ENCODE results near the gene CCDC74A. TPM values are rescaled to one million over a fixed set of nuclear protein-coding genes. Genes with fewer than 3 reads are reported as not detected.
"Not testable (repeated sequence)": the region's sequence is repeated elsewhere in the genome, so short reads cannot be mapped to it uniquely, and the experiment has no call there.

The CCDC74A gene
- total and polyA plus RNA-seq, 5 donors from 2014 or later: 0.29 to 0.49 (median 0.31) TPM; not detected in 2

GRCh38 chr2:131492418-131493198, 35.1 kb upstream of the CCDC74A start:
- Histone ChIP-seq H3K4me3 (ENCODE audit: low read depth, low read length) (peak overlapping the region; percentile 83), H3K27me3 (ENCODE audit: control insufficient read depth, insufficient read depth, low read length) (no peaks in the 10 kb centered on the region), H3K36me3 (ENCODE audit: control insufficient read depth, insufficient read depth, low read length) (no peaks in the 10 kb centered on the region), H3K9me3 (ENCODE audit: control insufficient read depth in 2 of 2, low read length in 2 of 2) (no peaks in the 10 kb centered on the region), H3K4me1 (ENCODE audit: control insufficient read depth, insufficient read depth, low read length, poor library complexity, severe bottlenecking) (peaks cover 28% of the 10 kb centered on the region), H3K27ac (ENCODE audit: insufficient read depth, low read length, poor library complexity, severe bottlenecking) (peak overlapping the region; percentile 96)
- H3K9me3 Mint-ChIP-seq: no peaks in the 10 kb centered on the region
- H3K27me3 Mint-ChIP-seq: peaks cover 7% of the 10 kb centered on the region
- peaks cover 0 to 54% (median 23%) of the 10 kb centered on the region in 4 donors for H3K4me1 Mint-ChIP-seq
- H3K36me3 Mint-ChIP-seq: peaks cover 5% of the 10 kb centered on the region
- peak overlapping the region; percentile 96 to 100 (median 97) for H3K4me3 Mint-ChIP-seq
- peak overlapping the region; percentile 97 to 99 (median 98) for H3K27ac Mint-ChIP-seq
- DNase-seq: peak; percentile 87 to 96 (median 94)
- peak; percentile 78 to 80 for ATAC-seq (ENCODE audit: low read depth in 2 of 2)

- peak; percentile 10 to 15 for ATAC-seq (ENCODE audit: low read depth in 2 of 2)
- Mint-ChIP-seq H3K9me3 (no peaks in the 10 kb centered on the region), H3K4me3 (peak overlapping the region; percentile 96 to 100 (median 97))
Measured at GRCh38 chr2:131493199-131493968, 34.3 kb upstream of the CCDC74A start.

GRCh38 chr2:131495506-131495905, 32.2 kb upstream of the CCDC74A start:
- peak overlapping the region; percentile 1 to 68 (median 56) for H3K27ac Mint-ChIP-seq
- peak overlapping the region; percentile 57 to 100 (median 77) for H3K4me3 Mint-ChIP-seq
- not testable (repeated sequence) for H3K27me3 ChIP-seq (ENCODE audit: control insufficient read depth, insufficient read depth, low read length); DNase-seq; H3K27me3 Mint-ChIP-seq; H3K27ac ChIP-seq (ENCODE audit: insufficient read depth, low read length, poor library complexity, severe bottlenecking); H3K4me3 ChIP-seq (ENCODE audit: low read depth, low read length); H3K36me3 Mint-ChIP-seq; ATAC-seq (ENCODE audit: low read depth in 2 of 2); H3K9me3 ChIP-seq (ENCODE audit: control insufficient read depth in 2 of 2, low read length in 2 of 2); H3K9me3 Mint-ChIP-seq
- Histone ChIP-seq H3K4me1 (ENCODE audit: control insufficient read depth, insufficient read depth, low read length, poor library complexity, severe bottlenecking) (peaks cover 22% of the 10 kb centered on the region), H3K36me3 (ENCODE audit: control insufficient read depth, insufficient read depth, low read length) (peaks cover 18% of the 10 kb centered on the region)
- H3K4me1 Mint-ChIP-seq: peaks cover 0 to 45% (median 16%) of the 10 kb centered on the region in 4 donors

More at GRCh38 chr2:131493199-131493968, 34.3 kb upstream of the CCDC74A start:
- peak overlapping the region; percentile 83 for H3K4me3 ChIP-seq (ENCODE audit: low read depth, low read length)
- H3K9me3 ChIP-seq (ENCODE audit: control insufficient read depth in 2 of 2, low read length in 2 of 2): no peaks in the 10 kb centered on the region
- H3K27ac Mint-ChIP-seq: peak overlapping the region; percentile 97 to 99 (median 98)
- H3K27me3 Mint-ChIP-seq: peaks cover 7% of the 10 kb centered on the region
- no peaks in the 10 kb centered on the region for H3K36me3 Mint-ChIP-seq
- peaks cover 28% of the 10 kb centered on the region for H3K4me1 ChIP-seq (ENCODE audit: control insufficient read depth, insufficient read depth, low read length, poor library complexity, severe bottlenecking)
- no peak for DNase-seq
- H3K36me3 ChIP-seq (ENCODE audit: control insufficient read depth, insufficient read depth, low read length): peaks cover 5% of the 10 kb centered on the region
- H3K4me1 Mint-ChIP-seq: peaks cover 0 to 54% (median 20%) of the 10 kb centered on the region in 4 donors
- peak overlapping the region; percentile 96 for H3K27ac ChIP-seq (ENCODE audit: insufficient read depth, low read length, poor library complexity, severe bottlenecking)
- no peaks in the 10 kb centered on the region for H3K27me3 ChIP-seq (ENCODE audit: control insufficient read depth, insufficient read depth, low read length)

GRCh38 chr2:131498321-131498973, 29.2 kb upstream of the CCDC74A start:
- not testable (repeated sequence) for H3K27ac ChIP-seq (ENCODE audit: insufficient read depth, low read length, poor library complexity, severe bottlenecking); H3K4me3 ChIP-seq (ENCODE audit: low read depth, low read length); H3K9me3 ChIP-seq (ENCODE audit: control insufficient read depth in 2 of 2, low read length in 2 of 2); H3K4me1 ChIP-seq (ENCODE audit: control insufficient read depth, insufficient read depth, low read length, poor library complexity, severe bottlenecking); DNase-seq; H3K27me3 ChIP-seq (ENCODE audit: control insufficient read depth, insufficient read depth, low read length); H3K36me3 Mint-ChIP-seq; H3K27me3 Mint-ChIP-seq; H3K9me3 Mint-ChIP-seq; H3K27ac Mint-ChIP-seq; ATAC-seq (ENCODE audit: low read depth in 2 of 2)
- Mint-ChIP-seq H3K4me1 (peaks cover 0 to 33% (median 10%) of the 10 kb centered on the region in 4 donors), H3K4me3 (peak overlapping the region in 1 of 4 donors; percentile 56)
- H3K36me3 ChIP-seq (ENCODE audit: control insufficient read depth, insufficient read depth, low read length): peaks cover 29% of the 10 kb centered on the region

- H3K27me3 Mint-ChIP-seq; H3K4me3 Mint-ChIP-seq; H3K9me3 Mint-ChIP-seq; ATAC-seq (ENCODE audit: low read depth in 2 of 2); H3K9me3 ChIP-seq (ENCODE audit: control insufficient read depth in 2 of 2, low read length in 2 of 2); H3K4me3 ChIP-seq (ENCODE audit: low read depth, low read length); H3K4me1 ChIP-seq (ENCODE audit: control insufficient read depth, insufficient read depth, low read length, poor library complexity, severe bottlenecking); H3K27me3 ChIP-seq (ENCODE audit: control insufficient read depth, insufficient read depth, low read length); H3K27ac Mint-ChIP-seq; H3K27ac ChIP-seq (ENCODE audit: insufficient read depth, low read length, poor library complexity, severe bottlenecking); DNase-seq; H3K4me1 Mint-ChIP-seq: not testable (repeated sequence)
- H3K36me3 ChIP-seq (ENCODE audit: control insufficient read depth, insufficient read depth, low read length): peaks cover 62% of the 10 kb centered on the region
- H3K36me3 Mint-ChIP-seq: peaks cover 32% of the 10 kb centered on the region
Measured at GRCh38 chr2:131503587-131503986, 24.1 kb upstream of the CCDC74A start.

- H3K9me3 ChIP-seq (ENCODE audit: control insufficient read depth in 2 of 2, low read length in 2 of 2); H3K27ac Mint-ChIP-seq; H3K27me3 ChIP-seq (ENCODE audit: control insufficient read depth, insufficient read depth, low read length); H3K4me1 ChIP-seq (ENCODE audit: control insufficient read depth, insufficient read depth, low read length, poor library complexity, severe bottlenecking); H3K4me3 ChIP-seq (ENCODE audit: low read depth, low read length); H3K27ac ChIP-seq (ENCODE audit: insufficient read depth, low read length, poor library complexity, severe bottlenecking); H3K4me1 Mint-ChIP-seq; H3K4me3 Mint-ChIP-seq; H3K27me3 Mint-ChIP-seq; H3K9me3 Mint-ChIP-seq: not testable (repeated sequence)
- peaks cover 63% of the 10 kb centered on the region for H3K36me3 ChIP-seq (ENCODE audit: control insufficient read depth, insufficient read depth, low read length)
- peaks cover 32% of the 10 kb centered on the region for H3K36me3 Mint-ChIP-seq
- DNase-seq: peak in 1 of 3 donors; percentile 28
- ATAC-seq (ENCODE audit: low read depth in 2 of 2): peak in 1 of 2 donors; percentile 61
Measured at GRCh38 chr2:131504082-131504750, 23.5 kb upstream of the CCDC74A start.

GRCh38 chr2:131509615-131510014, 18.1 kb upstream of the CCDC74A start:
- Histone ChIP-seq H3K4me1 (ENCODE audit: control insufficient read depth, insufficient read depth, low read length, poor library complexity, severe bottlenecking) (no peaks in the 10 kb centered on the region), H3K4me3 (ENCODE audit: low read depth, low read length) (no peak overlapping the region), H3K27ac (ENCODE audit: insufficient read depth, low read length, poor library complexity, severe bottlenecking) (no peak overlapping the region), H3K27me3 (ENCODE audit: control insufficient read depth, insufficient read depth, low read length) (no peaks in the 10 kb centered on the region), H3K36me3 (ENCODE audit: control insufficient read depth, insufficient read depth, low read length) (peaks cover 50% of the 10 kb centered on the region), H3K9me3 (ENCODE audit: control insufficient read depth in 2 of 2, low read length in 2 of 2) (no peaks in the 10 kb centered on the region)
- H3K27ac Mint-ChIP-seq: no peak overlapping the region
- no peak for ATAC-seq (ENCODE audit: low read depth in 2 of 2)
- H3K9me3 Mint-ChIP-seq: no peaks in the 10 kb centered on the region
- H3K36me3 Mint-ChIP-seq: peaks cover 30% of the 10 kb centered on the region
- no peaks in the 10 kb centered on the region for H3K4me1 Mint-ChIP-seq
- no peak overlapping the region for H3K4me3 Mint-ChIP-seq
- DNase-seq: no peak
- no peaks in the 10 kb centered on the region for H3K27me3 Mint-ChIP-seq

Measured in CD4-positive, CD25-positive, alpha-beta regulatory T cell (primary cell).